ENCODE data around the gene POLA1. TPM values are rescaled to one million over a fixed set of nuclear protein-coding genes. Genes with fewer than 3 reads are reported as not detected.

POLA1 gene
- total RNA-seq, 4 donors from 2014 or later = 5.7 to 13.9 (median 9.9) TPM

- TF ChIP-seq, protein P1, sequence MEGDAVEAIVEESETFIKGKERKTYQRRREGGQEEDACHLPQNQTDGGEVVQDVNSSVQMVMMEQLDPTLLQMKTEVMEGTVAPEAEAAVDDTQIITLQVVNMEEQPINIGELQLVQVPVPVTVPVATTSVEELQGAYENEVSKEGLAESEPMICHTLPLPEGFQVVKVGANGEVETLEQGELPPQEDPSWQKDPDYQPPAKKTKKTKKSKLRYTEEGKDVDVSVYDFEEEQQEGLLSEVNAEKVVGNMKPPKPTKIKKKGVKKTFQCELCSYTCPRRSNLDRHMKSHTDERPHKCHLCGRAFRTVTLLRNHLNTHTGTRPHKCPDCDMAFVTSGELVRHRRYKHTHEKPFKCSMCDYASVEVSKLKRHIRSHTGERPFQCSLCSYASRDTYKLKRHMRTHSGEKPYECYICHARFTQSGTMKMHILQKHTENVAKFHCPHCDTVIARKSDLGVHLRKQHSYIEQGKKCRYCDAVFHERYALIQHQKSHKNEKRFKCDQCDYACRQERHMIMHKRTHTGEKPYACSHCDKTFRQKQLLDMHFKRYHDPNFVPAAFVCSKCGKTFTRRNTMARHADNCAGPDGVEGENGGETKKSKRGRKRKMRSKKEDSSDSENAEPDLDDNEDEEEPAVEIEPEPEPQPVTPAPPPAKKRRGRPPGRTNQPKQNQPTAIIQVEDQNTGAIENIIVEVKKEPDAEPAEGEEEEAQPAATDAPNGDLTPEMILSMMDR (IDR thresholded peaks at IDR 0.05) = no peak
- ATAC-seq (ENCODE audit: low FRiP score) = no peak
- DNase-seq (ENCODE audit: low spot score) = no peak
Measured at GRCh38 chrX:25011589-25012432, 318.1 kb downstream of the POLA1 start.

- ATAC-seq (ENCODE audit: low FRiP score) (no peak), DNase-seq (ENCODE audit: low spot score) (no peak)
- TF ChIP-seq, protein P1 (IDR thresholded peaks at IDR 0.05) = no peak
Measured at GRCh38 chrX:25012433-25012735, 318.7 kb downstream of the POLA1 start.

DNA sequence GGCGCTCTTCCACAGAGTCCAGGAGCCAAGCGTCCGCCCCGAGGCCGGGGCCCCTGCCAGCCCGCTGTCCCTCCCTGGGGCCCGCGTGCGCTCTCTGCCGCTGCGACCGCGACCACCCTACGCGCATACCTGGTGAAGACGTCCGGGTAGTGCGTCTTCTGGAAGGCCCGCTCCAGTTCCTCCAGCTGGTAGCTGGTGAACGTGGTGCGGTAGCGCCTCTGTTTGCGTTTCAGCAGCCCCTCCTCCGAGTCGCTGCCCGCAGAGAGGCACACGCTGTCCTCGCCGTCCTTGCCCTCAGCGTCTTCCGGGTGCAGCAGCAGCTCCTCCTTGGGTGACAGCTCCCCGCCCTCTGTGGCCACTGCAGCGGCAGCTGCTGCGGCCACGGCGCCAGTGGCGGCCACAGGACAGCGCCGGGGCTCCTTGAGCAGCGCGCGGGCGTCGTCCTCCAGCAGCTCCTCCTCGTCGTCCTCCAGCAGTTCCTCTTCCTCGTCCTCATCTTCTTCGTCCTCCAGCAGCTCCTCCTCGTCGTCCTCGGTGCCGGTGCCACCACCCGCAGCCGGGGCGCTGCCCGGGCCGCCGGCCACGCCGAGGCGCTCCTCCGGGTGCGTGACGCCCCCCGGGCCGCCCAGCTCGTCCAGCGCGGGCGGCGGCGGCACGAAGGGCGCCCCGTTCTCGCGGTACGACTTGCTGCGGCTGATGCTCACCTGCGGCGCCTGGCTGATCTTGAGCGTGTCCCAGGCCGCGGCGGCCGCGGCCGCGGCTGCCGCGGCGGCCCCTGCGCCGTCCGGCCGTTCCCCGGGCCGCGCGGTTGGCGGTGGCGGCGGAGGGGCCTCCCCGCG, 319.3 kb downstream of the POLA1 start:
- no peak for DNase-seq (ENCODE audit: low spot score)
- ATAC-seq (ENCODE audit: low FRiP score) = no peak
- TF ChIP-seq, protein P1 (IDR thresholded peaks at IDR 0.05) = no peak

DNA sequence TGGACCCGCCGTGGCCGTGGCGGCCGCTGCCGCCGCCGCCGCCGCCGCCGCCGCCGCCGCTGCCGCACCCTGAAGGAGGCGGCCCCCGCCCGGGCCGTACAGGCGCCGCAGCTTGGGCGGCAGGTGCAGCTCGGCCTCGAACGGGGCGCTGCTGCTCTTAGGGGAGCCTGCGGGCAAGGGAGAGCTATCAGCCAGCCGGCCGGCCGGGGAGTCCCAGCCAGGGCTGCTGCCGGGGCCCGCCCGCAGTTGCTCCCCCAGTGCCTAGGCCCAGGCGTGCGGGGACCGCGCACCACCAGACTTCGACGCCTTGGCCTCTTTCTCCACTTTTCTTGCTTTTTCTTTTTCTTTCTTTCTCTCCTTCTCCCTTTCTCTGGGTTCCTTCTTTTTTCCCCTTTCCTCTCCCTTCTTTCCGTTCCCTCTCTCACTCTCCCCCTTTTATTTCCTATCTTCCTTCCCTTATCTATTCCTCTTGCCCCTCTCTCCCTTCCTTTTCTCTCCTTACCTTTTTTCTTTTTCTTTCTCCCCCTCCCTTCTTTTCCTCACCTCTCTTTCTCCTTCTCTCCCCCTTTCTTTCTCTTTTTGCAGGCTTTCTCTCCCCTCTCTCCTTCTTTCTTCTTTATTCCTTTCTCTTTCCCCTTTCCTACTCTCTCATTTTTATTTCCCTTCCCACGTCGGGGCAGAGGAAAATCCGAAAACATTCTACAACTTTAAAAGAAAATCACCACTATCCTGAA, 320.1 kb downstream of the POLA1 start:
- TF ChIP-seq, protein P1 (IDR thresholded peaks at IDR 0.05) = no peak
- DNase-seq (ENCODE audit: low spot score) (no peak), ATAC-seq (ENCODE audit: low FRiP score) (no peak)

DNA sequence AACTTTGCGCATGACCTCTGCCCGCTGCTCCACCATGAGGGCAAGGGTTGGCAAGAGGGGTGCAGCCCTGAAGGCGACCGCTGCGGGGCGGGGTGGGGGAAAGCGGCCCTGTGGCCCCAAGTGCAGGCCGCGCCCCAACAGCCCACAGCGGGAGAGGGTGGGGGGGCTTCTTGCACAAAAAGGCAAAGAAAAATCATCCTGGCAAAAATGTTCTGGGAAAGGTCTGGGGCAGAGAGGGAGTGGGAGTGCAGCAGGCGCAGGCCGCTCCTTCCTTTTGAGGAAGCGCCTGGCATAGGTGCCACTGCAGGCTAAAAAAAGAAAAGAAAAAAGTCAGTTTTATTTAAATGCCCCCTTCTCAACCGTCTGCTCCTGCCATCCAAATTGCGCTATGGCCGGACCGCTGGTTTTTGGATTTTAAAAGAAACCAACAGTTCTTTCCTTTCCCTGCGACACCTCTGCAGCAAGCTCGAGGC, 320.7 kb downstream of the POLA1 start:
- TF ChIP-seq, protein P1 (IDR thresholded peaks at IDR 0.05) = no peak
- DNase-seq (ENCODE audit: low spot score) (no peak), ATAC-seq (ENCODE audit: low FRiP score) (no peak)

DNA sequence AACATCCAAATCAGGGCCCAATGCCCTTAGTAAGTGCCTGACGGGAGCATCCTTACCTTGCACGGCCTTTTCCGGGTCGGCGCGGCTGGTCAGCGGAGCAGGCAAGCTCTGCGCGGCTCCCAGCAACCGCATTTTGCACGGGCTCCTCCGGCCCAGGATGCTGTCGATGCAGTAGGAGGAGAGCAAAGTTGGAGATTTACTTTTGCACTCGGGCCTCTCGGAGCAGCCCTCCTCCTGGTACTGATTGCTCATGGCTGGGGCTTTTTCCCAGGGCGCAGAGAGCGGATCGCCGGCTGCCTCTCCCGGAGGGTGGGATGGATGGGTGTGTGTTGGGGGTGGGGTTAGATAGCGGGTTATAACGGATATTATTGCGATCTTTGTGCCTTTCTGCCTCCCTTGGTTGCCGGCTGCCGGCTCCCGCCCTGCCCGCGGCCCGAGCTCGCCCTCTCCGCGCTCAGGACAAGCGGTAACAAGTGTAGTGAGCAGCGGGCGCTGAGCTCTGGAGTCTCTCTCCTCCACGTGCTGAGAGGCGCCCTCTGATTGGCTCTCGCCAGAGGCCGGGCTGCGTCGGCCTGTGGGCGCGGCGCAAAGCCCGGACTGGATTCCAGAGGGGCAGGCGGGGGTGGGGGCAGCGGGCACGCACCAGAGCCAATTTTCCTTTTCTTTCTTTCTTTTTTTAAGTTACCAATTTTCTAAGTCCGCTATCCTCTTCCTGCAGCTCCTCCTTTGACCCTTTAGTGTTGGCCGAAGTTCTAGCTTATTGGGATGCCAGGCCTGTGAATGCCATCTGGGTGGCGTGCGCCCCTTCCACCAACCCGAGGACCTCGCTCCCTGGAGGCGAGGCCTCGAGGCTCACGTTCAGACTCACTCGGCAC, 322.0 kb downstream of the POLA1 start, which contains the start of gene ARX:
TSS of gene ARX (minus strand) at position 480 of the 875 bp plus-strand sequence. CDS start at position 252, 228 bp downstream.
- ATAC-seq (ENCODE audit: low FRiP score) = peak; percentile 62
- TF ChIP-seq, protein P1 (IDR thresholded peaks at IDR 0.05) = no peak
- DNase-seq (ENCODE audit: low spot score) = no peak
